ENCODE measurements around the gene NUP35. TPM values are rescaled to one million over a fixed set of nuclear protein-coding genes. Genes with fewer than 3 reads are reported as not detected.
A peak's percentile ranks its signal among the peaks of the same experiment; 100 is the strongest.

NUP35 gene
- total and polyA plus RNA-seq, 2 of the 8 experiments (the other 6 are each of a cell fraction or from before 2014, with no cell fraction given) = 30.7 to 48.7 TPM

DNA sequence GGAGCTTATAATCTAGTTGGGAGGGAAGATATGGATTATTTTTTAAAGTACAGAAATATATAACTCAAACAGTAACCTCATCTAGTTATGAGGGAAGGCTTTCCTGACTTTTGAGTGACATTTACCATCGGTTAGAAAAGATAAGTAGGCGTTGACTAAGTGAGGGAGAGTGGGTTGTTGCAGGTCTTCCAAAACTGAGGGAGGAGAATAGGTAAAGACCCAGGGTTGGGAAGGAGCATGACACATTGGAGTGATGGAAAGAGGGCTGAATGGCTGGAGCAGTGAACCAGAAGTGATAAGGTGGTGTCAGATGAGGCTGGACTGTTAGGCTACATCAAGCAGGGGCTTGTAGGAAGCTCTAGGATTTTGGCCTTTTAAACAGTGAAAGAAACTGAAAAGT lies 10.6 kb upstream of the NUP35 start:
- H3K27ac ChIP-seq (ENCODE audit: low read depth, low read length) = no peak overlapping the region
- FAIRE-seq (no peak), DNase-seq (ENCODE audit: low read depth in 1 of 2, low spot score in 2 of 2) (no peak)
- no peak overlapping the region for H3K18ac ChIP-seq (ENCODE audit: extremely low read depth, low read length)
- no peak overlapping the region for H2BK20ac ChIP-seq (ENCODE audit: low read length)
- H3K4ac ChIP-seq (replicated peaks; ENCODE audit: insufficient read length, low read depth, low read length) = no peak overlapping the region
- no peak overlapping the region for H3K4me2 ChIP-seq (ENCODE audit: insufficient read depth in 1 of 2, low read depth in 2 of 2, low read length in 2 of 2)
- no peaks in the 10 kb centered on the region for H3K4me1 ChIP-seq (replicated peaks in 1 of 4; ENCODE audit: control insufficient read depth in 3 of 4, insufficient read depth in 4 of 4, low read length in 3 of 4)
- no peak overlapping the region for H2BK120ac ChIP-seq (replicated peaks; ENCODE audit: low read depth, low read length)
- H2AK5ac ChIP-seq (ENCODE audit: low read depth, low read length) = no peak overlapping the region
- H3K56ac ChIP-seq (replicated peaks; ENCODE audit: insufficient read length, low read depth, low read length) = no peak overlapping the region
- no peaks in the 10 kb centered on the region for H3K79me1 ChIP-seq (ENCODE audit: low read depth, low read length)
- H3K9ac ChIP-seq (replicated peaks in 1 of 4; ENCODE audit: extremely low read depth in 1 of 4, low read depth in 3 of 4, low read length in 3 of 4) = no peak overlapping the region
- 0 out of 2 replicates have a peak overlapping the region, but pooled peaks have one; percentile 0 for H2AFZ ChIP-seq (ENCODE audit: low read length)
- POLR2A ChIA-PET (ENCODE audit: partially characterized antibody) = interaction anchor here (1.3 kb wide), 1 partner anchor 10 kb away, joined by 4 read pairs; no protein-coding TSS in a partner anchor
- TF ChIP-seq SIRT6 (IDR thresholded peaks at IDR 0.05; ENCODE audit: low read length) (no peak), SIN3A (conservative IDR thresholded peaks at IDR 0.05 in 1 of 2, IDR thresholded peaks at IDR 0.05 in 1 of 2; ENCODE audit: low read depth in 1 of 2, low read length in 2 of 2) (no peak), SUZ12 (IDR thresholded peaks at IDR 0.05; ENCODE audit: low read length) (no peak), CBX8 (IDR thresholded peaks at IDR 0.05; ENCODE audit: borderline replicate concordance, low read depth, low read length) (no peak), BCL11A (IDR thresholded peaks at IDR 0.05; ENCODE audit: low read depth in 2 of 2, low read length in 2 of 2) (no peak), CTBP2 (IDR thresholded peaks at IDR 0.05; ENCODE audit: borderline replicate concordance, insufficient read depth, insufficient read length, low read length) (no peak), SP4 (IDR thresholded peaks at IDR 0.05; ENCODE audit: low read length) (no peak), KDM4A (IDR thresholded peaks at IDR 0.05; ENCODE audit: low read depth, low read length, severe bottlenecking) (no peak), HDAC6 (IDR thresholded peaks at IDR 0.05; ENCODE audit: low read depth, low read length) (no peak), RFX5 (IDR thresholded peaks at IDR 0.05; ENCODE audit: borderline replicate concordance, low read depth, low read length) (no peak)
- no peaks in the 10 kb centered on the region for H3K23me2 ChIP-seq (ENCODE audit: low read depth, low read length)
- H3K79me2 ChIP-seq (ENCODE audit: control insufficient read depth in 1 of 2, insufficient read depth in 2 of 2, low read length in 2 of 2) = no peaks in the 10 kb centered on the region
- no peak overlapping the region for H2BK12ac ChIP-seq (ENCODE audit: low read depth, low read length)
- H3K23ac ChIP-seq (ENCODE audit: insufficient read length) = no peak overlapping the region
- no peaks in the 10 kb centered on the region for H3K9me3 ChIP-seq (ENCODE audit: insufficient read depth in 2 of 2, low read depth in 1 of 2, low read length in 1 of 2)
- H3K4me3 ChIP-seq (ENCODE audit: extremely low read depth in 1 of 4, insufficient read depth in 2 of 4, low read depth in 3 of 4, low read length in 4 of 4) = no peak overlapping the region
- no peaks in the 10 kb centered on the region for H4K20me1 ChIP-seq (replicated peaks in 1 of 2; ENCODE audit: control insufficient read depth in 1 of 2, insufficient read depth in 2 of 2, low read length in 2 of 2)
- H2BK5ac ChIP-seq (ENCODE audit: low read depth, low read length) = no peak overlapping the region
- CTCF ChIA-PET (ENCODE audit: partially characterized antibody) = no interaction called here
- H4K5ac ChIP-seq (ENCODE audit: insufficient read length, low read depth, low read length) = no peak overlapping the region
- H3K27me3 ChIP-seq (replicated peaks in 1 of 4; ENCODE audit: control insufficient read depth in 3 of 4, extremely low read depth in 1 of 4, insufficient read depth in 3 of 4, low read length in 3 of 4) = no peaks in the 10 kb centered on the region
- no peak overlapping the region for H4K91ac ChIP-seq (replicated peaks; ENCODE audit: insufficient read length, low read length)
- no peaks in the 10 kb centered on the region for H3K36me3 ChIP-seq (ENCODE audit: control insufficient read depth in 2 of 4, insufficient read depth in 4 of 4, low read length in 3 of 4)
- H3K14ac ChIP-seq (ENCODE audit: insufficient read length) = no peak overlapping the region
- 90% methylated on average over 2 of the region's 2 CpGs; no CpG with 5 or more reads in 1 of the 2 experiments for WGBS, 2 experiments (ENCODE audit: extremely low coverage in 1 of 2, insufficient coverage in 1 of 2, insufficient read length in 1 of 2, insufficient replicate concordance in 2 of 2, low coverage in 1 of 2, low lambda C conversion rate in 2 of 2, missing lambda C conversion rate in 1 of 2)
- H2BK15ac ChIP-seq (ENCODE audit: low read length) = no peak overlapping the region
- H4K8ac ChIP-seq (ENCODE audit: extremely low read depth, insufficient read depth, low read length) = no peak overlapping the region

Measured in H1 (cell line).